ENCODE results near the gene CD44.

GRCh38 chr11:35126879-35127581 lies 11.9 kb upstream of the CD44 start:
- no peak for TF ChIP-seq CTCF (IDR thresholded peaks at IDR 0.05; ENCODE audit: poor library complexity, severe bottlenecking)
- no peak for TF ChIP-seq SMC3 (conservative IDR thresholded peaks at IDR 0.05; ENCODE audit: poor library complexity)
- TF ChIP-seq REST (IDR thresholded peaks at IDR 0.05; ENCODE audit: borderline replicate concordance): no peak
- TF ChIP-seq POLR2AphosphoS5 (IDR thresholded peaks at IDR 0.05): no peak
- no peak for TF ChIP-seq EZH2 (IDR thresholded peaks at IDR 0.05; ENCODE audit: borderline replicate concordance, insufficient read depth, low read length, poor library complexity, severe bottlenecking)
- TF ChIP-seq RAD21 (conservative IDR thresholded peaks at IDR 0.05): no peak
- TF ChIP-seq EP300 (conservative IDR thresholded peaks at IDR 0.05; ENCODE audit: poor library complexity, severe bottlenecking): no peak
- no peak for TF ChIP-seq TAF1 (IDR thresholded peaks at IDR 0.05; ENCODE audit: low read depth)
